D721Med (cell line): Measurements from ENCODE around the gene SPIN2A.
"Not testable (repeated sequence)": the region's sequence is repeated elsewhere in the genome, so short reads cannot be mapped to it uniquely, and the experiment has no call there.

Source experiments
- DNase-seq: peaks from one replicate; pipeline ENCODE4 v3.0.0; 2011; ENCODE audit warnings: low spot score; ENCODE audit not compliant: insufficient read length
- FAIRE-seq: peaks from 2 replicates; lab custom pipeline; 2011; peaks lifted over from hg19 to GRCh38; lab: Jason Lieb, UNC
- CTCF ChIP-seq: IDR thresholded peaks from 2 replicates; pipeline ENCODE4 v1.5.1; 2012; ENCODE audit warnings: mild to moderate bottlenecking, control low read depth; ENCODE audit not compliant: insufficient read depth; ENCODE audit errors: missing control alignments

The SPIN2A gene

GRCh38 chrX:57121162-57121755 is 15.9 kb downstream of the SPIN2A start, which contains the start of gene SPIN2B:
Gene SPIN2B, minus strand, starts transcription at chrX:57121548.
- TF ChIP-seq CTCF = no peak
- DNase-seq (peak; percentile 37), FAIRE-seq (no peak)

GRCh38 chrX:57120619-57121161 is 16.5 kb downstream of the SPIN2A start:
- DNase-seq, FAIRE-seq: not testable (repeated sequence)

GRCh38 chrX:57119416-57119815 is 17.8 kb downstream of the SPIN2A start:
- TF ChIP-seq CTCF = no peak
- DNase-seq (no peak), FAIRE-seq (no peak)

- not testable (repeated sequence) for FAIRE-seq
These were observed 19.6 kb downstream of the SPIN2A start for GRCh38 chrX:57117566-57117965.

GRCh38 chrX:57104921-57105398 is 32.2 kb downstream of the SPIN2A start:
- DNase-seq (no peak), FAIRE-seq (no peak)
- no peak for TF ChIP-seq CTCF

More at GRCh38 chrX:57117566-57117965, 19.6 kb downstream of the SPIN2A start:
- DNase-seq = not testable (repeated sequence)

- FAIRE-seq (no peak), DNase-seq (no peak)
- TF ChIP-seq CTCF = no peak
These were observed 32.8 kb downstream of the SPIN2A start for GRCh38 chrX:57104406-57104805.

- TF ChIP-seq CTCF = no peak
- DNase-seq (no peak), FAIRE-seq (no peak)
These were observed 33.7 kb downstream of the SPIN2A start for GRCh38 chrX:57103489-57103888.

GRCh38 chrX:57102918-57103317 is 34.3 kb downstream of the SPIN2A start:
- not testable (repeated sequence) for DNase-seq, FAIRE-seq
